Neutrophil (primary cell): ENCODE data around the gene H3-3A.
A peak's percentile ranks its signal among the peaks of the same experiment; 100 is the strongest.

Experiments used
- H3K27ac ChIP-seq: fragments of 200-600 bp; sonication (generic); 2 replicates; pipeline ENCODE4 v1.5.1; 2016; ENCODE audit warnings: mild to moderate bottlenecking, moderate library complexity
- H3K27me3 ChIP-seq: fragments of 200-600 bp; sonication (generic); 2 replicates; pipeline ENCODE4 v1.6.0; 2016; ENCODE audit warnings: mild to moderate bottlenecking
- H3K36me3 ChIP-seq: fragments of 200-600 bp; sonication (generic); 2 replicates; pipeline ENCODE4 v1.5.1; 2017
- H3K4me1 ChIP-seq, 2 experiments: fragments of 200-600 bp in 1 of 2; sonication (generic) in 1 of 2; 1 replicate in 1 of 2; 2 replicates in 1 of 2; pipeline versions ENCODE4 v1.5.1 to v1.6.1; 2013 to 2016; ENCODE audit warnings: low read depth in 1 of 2, low read length in 1 of 2, mild to moderate bottlenecking in 1 of 2, moderate library complexity in 1 of 2; ENCODE audit not compliant: control insufficient read depth in 1 of 2, insufficient read depth in 1 of 2
- H3K4me3 ChIP-seq, 2 experiments: fragments of 200-600 bp in 1 of 2; sonication (generic) in 1 of 2; 1 replicate in 1 of 2; 2 replicates in 1 of 2; pipeline ENCODE4 v1.5.1; 2013 to 2016; ENCODE audit warnings: low read depth in 1 of 2, low read length in 1 of 2, mild to moderate bottlenecking in 1 of 2, moderate library complexity in 1 of 2
- H3K9me3 ChIP-seq: fragments of 200-600 bp; sonication (generic); 2 replicates; pipeline ENCODE4 v1.5.1; 2016
- CTCF ChIP-seq: fragments of 200-600 bp; sonication (generic); IDR thresholded peaks from 2 replicates; pipeline ENCODE4 v1.5.1; 2016; ENCODE audit warnings: antibody characterized with exemption

The H3-3A gene

GRCh38 chr1:226062558-226063223 lies at the start of gene H3-3A:
Gene H3-3A, plus strand, starts transcription at chr1:226062716. Its CDS starts 1,636 bp downstream, at chr1:226064352.
- Histone ChIP-seq H3K4me3 (peak within 1 kb of the TSS; percentile 95 to 97), H3K4me1 (peaks cover 55 to 56% of the 10 kb centered on the region in 2 experiments), H3K36me3 (peaks cover 51% of the 10 kb centered on the region), H3K27me3 (no peaks in the 10 kb centered on the region), H3K27ac (peak within 1 kb of the TSS; percentile 100), H3K9me3 (peaks cover 7% of the 10 kb centered on the region)
- TF ChIP-seq CTCF, result peak; percentile 56

- Histone ChIP-seq H3K4me3 (no peak overlapping the region), H3K9me3 (no peaks in the 10 kb centered on the region), H3K36me3 (no peaks in the 10 kb centered on the region), H3K4me1 (peaks cover 5 to 9% of the 10 kb centered on the region in 2 experiments), H3K27me3 (no peaks in the 10 kb centered on the region), H3K27ac (no peak overlapping the region)
- no peak for TF ChIP-seq CTCF
Observed at GRCh38 chr1:226017070-226017469, 45.4 kb upstream of the H3-3A start.

GRCh38 chr1:226019572-226019971 lies 42.9 kb upstream of the H3-3A start:
- Histone ChIP-seq H3K4me3 (no peak overlapping the region), H3K27ac (no peak overlapping the region), H3K27me3 (no peaks in the 10 kb centered on the region), H3K4me1 (peaks cover 5 to 9% of the 10 kb centered on the region in 2 experiments), H3K9me3 (no peaks in the 10 kb centered on the region), H3K36me3 (no peaks in the 10 kb centered on the region)
- TF ChIP-seq CTCF, result no peak

- Histone ChIP-seq H3K4me1 (no peaks in the 10 kb centered on the region), H3K27ac (no peak overlapping the region), H3K9me3 (no peaks in the 10 kb centered on the region), H3K27me3 (no peaks in the 10 kb centered on the region), H3K36me3 (no peaks in the 10 kb centered on the region), H3K4me3 (no peak overlapping the region)
- TF ChIP-seq CTCF, result no peak
Observed at GRCh38 chr1:226021401-226021800, 41.1 kb upstream of the H3-3A start.

- no peaks in the 10 kb centered on the region for H3K4me1 ChIP-seq
- no peaks in the 10 kb centered on the region for H3K27me3 ChIP-seq
- H3K36me3 ChIP-seq, result no peaks in the 10 kb centered on the region
- TF ChIP-seq CTCF, result no peak
- no peak overlapping the region for H3K4me3 ChIP-seq
- H3K9me3 ChIP-seq, result no peaks in the 10 kb centered on the region
- no peak overlapping the region for H3K27ac ChIP-seq
Observed at GRCh38 chr1:226021801-226022200, 40.7 kb upstream of the H3-3A start.
